SH-SY5Y (cell line): ENCODE results near the gene CECR2.

Source experiments
- GATA2 ChIP-seq: IDR thresholded peaks from 2 replicates; pipeline ENCODE4 v1.6.1; 2011; ENCODE audit warnings: mild to moderate bottlenecking, low read depth, low read length
- GATA3 ChIP-seq: IDR thresholded peaks from 2 replicates; pipeline ENCODE4 v1.6.1; 2011; ENCODE audit warnings: low read depth, mild to moderate bottlenecking, low read length, moderate library complexity

DNA sequence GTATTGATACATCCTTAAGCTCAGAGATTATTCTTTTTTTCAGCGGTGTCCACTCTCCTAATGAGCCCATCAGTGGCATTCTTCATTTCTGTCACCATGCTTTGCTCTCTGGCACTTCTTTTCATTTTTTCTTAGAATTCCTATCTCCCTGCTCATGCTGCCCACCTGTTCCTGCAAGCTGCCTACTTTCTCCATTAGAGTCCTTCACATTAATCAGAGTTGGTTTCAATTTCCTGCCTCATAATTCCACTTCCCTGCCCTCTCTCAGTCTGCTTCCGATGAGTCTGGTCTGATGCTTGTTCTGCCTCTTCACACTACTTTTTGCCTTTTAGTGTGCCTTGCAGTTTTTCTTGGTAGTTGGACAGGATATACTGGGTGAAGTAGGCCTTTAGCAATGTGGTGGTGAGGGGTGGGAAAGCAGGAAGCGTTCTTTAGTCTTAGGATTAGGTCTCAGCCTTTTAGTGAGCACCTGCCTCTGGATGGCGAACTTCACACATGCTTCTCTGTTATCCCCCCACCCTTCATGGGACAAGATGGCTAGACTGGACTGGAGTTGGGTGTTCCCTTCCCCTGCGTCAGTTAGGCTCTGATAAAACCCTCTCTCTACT is 53.6 kb downstream of the CECR2 start:
- no peak for TF ChIP-seq GATA2
- TF ChIP-seq GATA3 = no peak
